HEK293 (cell line): ENCODE data around the gene ARHGAP42.

Experiments used
- CTCF ChIA-PET: fragments of 350-600 bp; formaldehyde crosslinking; extraction: SDS; loops from one replicate; lab custom pipeline; 2021; ENCODE audit warnings: antibody characterized with exemption; lab: Yijun Ruan, JAX
- POLR2A ChIA-PET: fragments of 300-600 bp; formaldehyde crosslinking; extraction: SDS; loops from one replicate; lab custom pipeline; 2020; ENCODE audit warnings: antibody characterized with exemption, inconsistent platforms; lab: Yijun Ruan, JAX
- H3K27ac ChIP-seq: fragments of 200-500 bp; sonication (Bioruptor generic); 2 replicates; pipeline ENCODE4 v1.5.1; 2014; ENCODE audit warnings: low read depth, low read length, control low read depth, inconsistent platforms; ENCODE audit errors: extremely low read depth
- H3K36me3 ChIP-seq, 2 experiments: fragments of 200-500 bp in 1 of 2; sonication (Bioruptor generic) in 1 of 2; 1 replicate in 1 of 2; 2 replicates in 1 of 2; pipeline ENCODE4 v1.5.1; 2014 to 2017; ENCODE audit warnings: inconsistent platforms in 2 of 2, low read length in 2 of 2; ENCODE audit not compliant: control insufficient read depth in 2 of 2, insufficient read depth in 1 of 2
- H3K4me1 ChIP-seq: fragments of 200-500 bp; sonication (Bioruptor generic); 2 replicates; pipeline ENCODE4 v1.5.1; 2014; ENCODE audit warnings: mild to moderate bottlenecking, low read length, inconsistent platforms; ENCODE audit not compliant: control insufficient read depth, insufficient read depth
- H3K4me3 ChIP-seq: 2 replicates; pipeline ENCODE4 v1.5.1; 2011; ENCODE audit warnings: low read depth, mild to moderate bottlenecking, control low read depth, low read length, moderate library complexity
- H3K9me3 ChIP-seq: fragments of 200-500 bp; sonication (Bioruptor generic); 2 replicates; pipeline ENCODE4 v1.5.1; 2014; ENCODE audit warnings: low read depth, low read length, inconsistent platforms; ENCODE audit not compliant: control insufficient read depth, insufficient read depth
- HIC1 ChIP-seq: fragments of 450-650 bp; formaldehyde crosslinking; IDR thresholded peaks from 2 replicates; pipeline ENCODE4 v1.5.1; 2016; ENCODE audit warnings: missing biosample characterization, missing genetic modification characterization
- KLF8 ChIP-seq: fragments of 450-650 bp; formaldehyde crosslinking; IDR thresholded peaks from 2 replicates; pipeline ENCODE4 v1.5.1; 2016; ENCODE audit warnings: missing biosample characterization, missing genetic modification characterization
- MZF1 ChIP-seq: fragments of 450-650 bp; formaldehyde crosslinking; IDR thresholded peaks from 2 replicates; pipeline ENCODE4 v1.5.1; 2017; ENCODE audit warnings: missing biosample characterization, missing genetic modification characterization, borderline replicate concordance
- PBX3 ChIP-seq: sonication (generic); formaldehyde crosslinking; IDR thresholded peaks from 2 replicates; pipeline ENCODE4 v1.8.1; 2022; ENCODE audit warnings: mild to moderate bottlenecking, moderate library complexity, missing genetic modification reagents
- PRDM4 ChIP-seq: fragments of 450-650 bp; formaldehyde crosslinking; IDR thresholded peaks from 2 replicates; pipeline ENCODE4 v1.5.1; 2017; ENCODE audit warnings: missing biosample characterization, missing genetic modification characterization
- TCF7L2 ChIP-seq: IDR thresholded peaks from 2 replicates; pipeline ENCODE4 v1.6.1; 2011; ENCODE audit warnings: low read depth, mild to moderate bottlenecking, inconsistent platforms, low read length, moderate library complexity, borderline replicate concordance
- ZBTB11 ChIP-seq: fragments of 450-650 bp; formaldehyde crosslinking; conservative IDR thresholded peaks from 2 replicates; pipeline ENCODE4 v1.5.1; 2016; ENCODE audit warnings: low read depth, missing biosample characterization, missing genetic modification characterization
- ZBTB48 ChIP-seq: fragments of 450-650 bp; formaldehyde crosslinking; IDR thresholded peaks from 2 replicates; pipeline ENCODE4 v1.5.1; 2016; ENCODE audit warnings: missing biosample characterization, missing genetic modification characterization
- ZEB2 ChIP-seq: fragments of 450-650 bp; formaldehyde crosslinking; IDR thresholded peaks from 2 replicates; pipeline ENCODE4 v1.5.1; 2016; ENCODE audit warnings: missing biosample characterization, missing genetic modification characterization
- ZNF114 ChIP-seq: fragments of 450-650 bp; formaldehyde crosslinking; IDR thresholded peaks from 2 replicates; pipeline ENCODE4 v1.5.0; 2017; ENCODE audit warnings: missing biosample characterization, missing genetic modification characterization
- ZNF133 ChIP-seq: fragments of 450-650 bp; formaldehyde crosslinking; IDR thresholded peaks from 2 replicates; pipeline ENCODE4 v1.5.1; 2016; ENCODE audit warnings: missing biosample characterization, missing genetic modification characterization
- ZNF169 ChIP-seq: fragments of 450-650 bp; formaldehyde crosslinking; IDR thresholded peaks from 2 replicates; pipeline ENCODE4 v1.5.1; 2016; ENCODE audit warnings: missing biosample characterization, missing genetic modification characterization
- ZNF174 ChIP-seq: fragments of 450-650 bp; formaldehyde crosslinking; IDR thresholded peaks from 2 replicates; pipeline ENCODE4 v1.5.0; 2017; ENCODE audit warnings: missing biosample characterization, mild to moderate bottlenecking, missing genetic modification characterization
- ZNF221 ChIP-seq: fragments of 450-650 bp; formaldehyde crosslinking; IDR thresholded peaks from 2 replicates; pipeline ENCODE4 v1.5.1; 2017; ENCODE audit warnings: missing biosample characterization, missing genetic modification characterization, borderline replicate concordance
- ZNF404 ChIP-seq: fragments of 450-650 bp; formaldehyde crosslinking; IDR thresholded peaks from 2 replicates; pipeline ENCODE4 v1.5.1; 2017; ENCODE audit warnings: missing biosample characterization, missing genetic modification characterization
- ZNF560 ChIP-seq: fragments of 450-650 bp; formaldehyde crosslinking; IDR thresholded peaks from 2 replicates; pipeline ENCODE4 v1.5.1; 2017; ENCODE audit warnings: missing biosample characterization, missing genetic modification characterization, borderline replicate concordance
- ZNF580 ChIP-seq: fragments of 450-650 bp; formaldehyde crosslinking; IDR thresholded peaks from 2 replicates; pipeline ENCODE4 v1.5.1; 2016; ENCODE audit warnings: missing biosample characterization, missing genetic modification characterization
- ZNF596 ChIP-seq: fragments of 450-650 bp; IDR thresholded peaks from 2 replicates; pipeline ENCODE4 v1.5.0; 2018; ENCODE audit warnings: missing biosample characterization, mild to moderate bottlenecking, missing genetic modification characterization, moderate library complexity
- ZNF600 ChIP-seq: fragments of 450-650 bp; formaldehyde crosslinking; IDR thresholded peaks from 2 replicates; pipeline ENCODE4 v1.5.1; 2016; ENCODE audit warnings: missing biosample characterization, missing genetic modification characterization
- ZNF610 ChIP-seq: fragments of 450-650 bp; formaldehyde crosslinking; IDR thresholded peaks from 2 replicates; pipeline ENCODE4 v1.5.1; 2016; ENCODE audit warnings: missing biosample characterization, missing genetic modification characterization, borderline replicate concordance

ARHGAP42 gene

GRCh38 chr11:100777103-100777502, 90.0 kb downstream of the ARHGAP42 start (continued):
- TF ChIP-seq ZNF580 (tag by site-specific recombination): no peak

- POLR2A ChIA-PET: no interaction called here
These were observed 90.6 kb downstream of the ARHGAP42 start for GRCh38 chr11:100777736-100778135.

More at GRCh38 chr11:100777736-100778135, 90.6 kb downstream of the ARHGAP42 start:
- Histone ChIP-seq H3K27ac (no peak overlapping the region), H3K36me3 (no peaks in the 10 kb centered on the region), H3K4me1 (no peaks in the 10 kb centered on the region), H3K4me3 (no peak overlapping the region), H3K9me3 (no peaks in the 10 kb centered on the region)
- CTCF ChIA-PET: interaction anchor here (0.7 kb wide), 1 partner anchor 1782 kb away, joined by 3 read pairs; no protein-coding TSS in a partner anchor
- TF ChIP-seq PBX3: no peak
- TF ChIP-seq MZF1 (tag by site-specific recombination): no peak
- TF ChIP-seq ZNF133: no peak
- TF ChIP-seq ZNF404 (tag by site-specific recombination): no peak
- no peak for TF ChIP-seq ZNF596 (tag by site-specific recombination)
- no peak for TF ChIP-seq ZBTB11
- TF ChIP-seq HIC1 (tag by site-specific recombination): no peak
- no peak for TF ChIP-seq ZNF610
- TF ChIP-seq ZNF114 (tag by site-specific recombination): no peak
- no peak for TF ChIP-seq ZNF169 (tag by site-specific recombination)
- no peak for TF ChIP-seq TCF7L2
- no peak for TF ChIP-seq KLF8 (tag by site-specific recombination)
- no peak for TF ChIP-seq ZNF560 (tag by site-specific recombination)
- no peak for TF ChIP-seq ZNF600 (tag by site-specific recombination)
- no peak for TF ChIP-seq ZNF174
- no peak for TF ChIP-seq ZEB2 (tag by site-specific recombination)
- TF ChIP-seq ZBTB48 (tag by site-specific recombination): no peak
- TF ChIP-seq PRDM4 (tag by site-specific recombination): no peak
- no peak for TF ChIP-seq ZNF221 (tag by site-specific recombination)
